ENCODE measurements around the gene PSMB3. TPM values are rescaled to one million over a fixed set of nuclear protein-coding genes. Genes with fewer than 3 reads are reported as not detected.

The PSMB3 gene
- total and polyA plus RNA-seq, 9 of the 15 experiments (the other 6 are each of a cell fraction or from before 2014, with no cell fraction given), result 460 to 2,775 (median 574) TPM

GRCh38 chr17:38716368-38717005, 36.1 kb upstream of the PSMB3 start:
- no peak for ATAC-seq
- in situ Hi-C loops (cut with MboI), result no loop called here
- WGBS (ENCODE audit: insufficient coverage, low coverage, missing lambda C conversion rate), result 92% methylated on average over 11 of the region's 18 CpGs

GRCh38 chr17:38717139-38717745, 35.3 kb upstream of the PSMB3 start:
- Histone ChIP-seq H3K4me2 (ENCODE audit: insufficient read depth, low read length) (no peak overlapping the region), H3K27ac (ENCODE audit: extremely low read depth, low read depth, low read length) (no peak overlapping the region), H3K36me3 (ENCODE audit: control insufficient read depth, insufficient read depth, low read length) (peaks cover 67% of the 10 kb centered on the region), H3K79me2 (ENCODE audit: control insufficient read depth, insufficient read depth, low read length) (no peaks in the 10 kb centered on the region), H3K9me1 (ENCODE audit: control insufficient read depth, insufficient read depth, low read length) (peaks cover 10% of the 10 kb centered on the region), H4K20me1 (replicated peaks; ENCODE audit: control insufficient read depth, insufficient read depth, low read length) (no peaks in the 10 kb centered on the region), H3K9ac (ENCODE audit: insufficient read depth in 1 of 2, low read depth in 2 of 2, low read length in 2 of 2) (peak overlapping the region in 1 of 2 experiments; percentile 71; a peak in 2 of 4 replicates), H3K4me3 (no peak overlapping the region), H3K27me3 (ENCODE audit: control insufficient read depth in 2 of 2, insufficient read depth in 2 of 2, low read length in 2 of 2) (no peaks in the 10 kb centered on the region), H3K4me1 (replicated peaks in 1 of 2; ENCODE audit: control insufficient read depth in 2 of 2, insufficient read depth in 2 of 2, low read length in 2 of 2) (peaks cover 20 to 44% of the 10 kb centered on the region in 2 experiments), H3K9me3 (replicated peaks; ENCODE audit: control insufficient read depth, insufficient read depth, low read depth, low read length) (no peaks in the 10 kb centered on the region), H2AFZ (ENCODE audit: low read depth, low read length) (no peak overlapping the region)
- ChIA-PET CTCF (ENCODE audit: low intra/inter-chr PET ratio) (no interaction called here), POLR2A (interaction anchor here (0.7 to 3.2 kb wide), 4 partner anchors 8 to 14 kb away, joined by 3 to 30 read pairs (median 11); partner anchors contain the start of gene MLLT6)
- intact Hi-C loops (cut with micrococcal nuclease) (no loop called here), in situ Hi-C loops (cut with MboI) (no loop called here)
- DNase-seq (ENCODE audit: extremely low read depth in 1 of 4, low spot score in 3 of 4) (no peak), ATAC-seq (no peak), FAIRE-seq (no peak)
- 65% methylated on average over 8 of the region's 12 CpGs for WGBS (ENCODE audit: insufficient coverage, low coverage, missing lambda C conversion rate)
- no TSS peak for BruUV-seq (replicated peaks)

More at GRCh38 chr17:38716368-38717005, 36.1 kb upstream of the PSMB3 start:
- Histone ChIP-seq H3K4me2 (ENCODE audit: insufficient read depth, low read length) (no peak overlapping the region), H3K9ac (ENCODE audit: insufficient read depth in 1 of 2, low read depth in 2 of 2, low read length in 2 of 2) (peak overlapping the region in 1 of 2 experiments; percentile 8; a peak in 1 of 4 replicates), H3K27ac (ENCODE audit: extremely low read depth, low read depth, low read length) (no peak overlapping the region), H3K27me3 (ENCODE audit: control insufficient read depth in 2 of 2, insufficient read depth in 2 of 2, low read length in 2 of 2) (no peaks in the 10 kb centered on the region), H3K4me1 (replicated peaks in 1 of 2; ENCODE audit: control insufficient read depth in 2 of 2, insufficient read depth in 2 of 2, low read length in 2 of 2) (peaks cover 24 to 46% of the 10 kb centered on the region in 2 experiments), H4K20me1 (replicated peaks; ENCODE audit: control insufficient read depth, insufficient read depth, low read length) (no peaks in the 10 kb centered on the region), H3K36me3 (ENCODE audit: control insufficient read depth, insufficient read depth, low read length) (peaks cover 68% of the 10 kb centered on the region), H3K9me1 (ENCODE audit: control insufficient read depth, insufficient read depth, low read length) (peaks cover 10% of the 10 kb centered on the region), H3K4me3 (no peak overlapping the region), H3K79me2 (ENCODE audit: control insufficient read depth, insufficient read depth, low read length) (no peaks in the 10 kb centered on the region), H2AFZ (ENCODE audit: low read depth, low read length) (no peak overlapping the region), H3K9me3 (replicated peaks; ENCODE audit: control insufficient read depth, insufficient read depth, low read depth, low read length) (no peaks in the 10 kb centered on the region)
- intact Hi-C loops (cut with micrococcal nuclease), result no loop called here
- ChIA-PET POLR2A (interaction anchor here (1.0 to 3.2 kb wide), 3 partner anchors 10 to 12 kb away, joined by 3 to 19 read pairs (median 7); partner anchors contain the start of gene MLLT6), CTCF (ENCODE audit: low intra/inter-chr PET ratio) (no interaction called here)
- no TSS peak for BruUV-seq (replicated peaks)
- DNase-seq (ENCODE audit: extremely low read depth in 1 of 4, low spot score in 3 of 4), result no peak
- TF ChIP-seq KDM2B (CRISPR knock-in tag; IDR thresholded peaks at IDR 0.05), result no peak
- no peak for TF ChIP-seq CHCHD3 (CRISPR knock-in tag; IDR thresholded peaks at IDR 0.05)
- no peak for TF ChIP-seq SMARCC2 (IDR thresholded peaks at IDR 0.05; ENCODE audit: low read depth)
- peak; percentile 57 for TF ChIP-seq POLR2G (IDR thresholded peaks at IDR 0.05; ENCODE audit: low read depth, low read length)
- FAIRE-seq, result no peak

Data from K562 (cell line).